Measurements from ENCODE around the gene NIPA2. TPM values are rescaled to one million over a fixed set of nuclear protein-coding genes. Genes with fewer than 3 reads are reported as not detected.

NIPA2 gene
- total and polyA plus RNA-seq, 4 donors = 11.7 to 31.6 (median 20.9) TPM

GRCh38 chr15:22808240-22808639 is 30.2 kb upstream of the NIPA2 start:
- TF ChIP-seq CTCF (IDR thresholded peaks at IDR 0.05; ENCODE audit: low read depth, low read length, missing input control) (no peak), MAX (IDR thresholded peaks at IDR 0.05) (peak; percentile 10), RAD21 (IDR thresholded peaks at IDR 0.05) (peak in 1 of 2 donors; percentile 6), HNF4G (IDR thresholded peaks at IDR 0.05) (peak; percentile 47), FOXA2 (IDR thresholded peaks at IDR 0.05) (no peak), TAF1 (conservative IDR thresholded peaks at IDR 0.05) (no peak), ZBTB33 (IDR thresholded peaks at IDR 0.05) (no peak), EGR1 (IDR thresholded peaks at IDR 0.05; ENCODE audit: low read depth in 2 of 2) (no peak), SP1 (IDR thresholded peaks at IDR 0.05) (no peak), GABPA (IDR thresholded peaks at IDR 0.05 in 1 of 2, conservative IDR thresholded peaks at IDR 0.05 in 1 of 2) (no peak), HNF4A (conservative IDR thresholded peaks at IDR 0.05) (peak; percentile 59 to 71), YY1 (IDR thresholded peaks at IDR 0.05) (no peak), NR2F2 (IDR thresholded peaks at IDR 0.05) (no peak), FOXA1 (IDR thresholded peaks at IDR 0.05) (no peak), JUND (IDR thresholded peaks at IDR 0.05) (no peak), REST (IDR thresholded peaks at IDR 0.05) (no peak), RXRA (IDR thresholded peaks at IDR 0.05) (no peak)
- TF ChIP-seq, protein P1, sequence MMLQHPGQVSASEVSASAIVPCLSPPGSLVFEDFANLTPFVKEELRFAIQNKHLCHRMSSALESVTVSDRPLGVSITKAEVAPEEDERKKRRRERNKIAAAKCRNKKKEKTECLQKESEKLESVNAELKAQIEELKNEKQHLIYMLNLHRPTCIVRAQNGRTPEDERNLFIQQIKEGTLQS (IDR thresholded peaks at IDR 0.05) = no peak
- no peaks in the 10 kb centered on the region for H3K27me3 ChIP-seq (ENCODE audit: control insufficient read depth in 4 of 4, insufficient read depth in 4 of 4, low read length in 3 of 4)
- peaks cover 0 to 9% (median 3%) of the 10 kb centered on the region in 4 donors for H3K4me1 ChIP-seq (ENCODE audit: control insufficient read depth in 4 of 4, insufficient read depth in 4 of 4, low read length in 3 of 4)
- no peak for DNase-seq (ENCODE audit: low spot score)
- no peak overlapping the region for H3K27ac ChIP-seq (ENCODE audit: low read depth in 1 of 2, low read length in 2 of 2)
- WGBS = 60% methylated on average over 4 of the region's 4 CpGs
- H3K9ac ChIP-seq (ENCODE audit: low read depth in 1 of 2, low read length in 2 of 2) = no peak overlapping the region
- H3K4me3 ChIP-seq (ENCODE audit: low read depth in 1 of 3, low read length in 3 of 3) = no peak overlapping the region
- no peaks in the 10 kb centered on the region for H3K9me3 ChIP-seq (ENCODE audit: control insufficient read depth in 4 of 4, low read length in 3 of 4)
- H3K36me3 ChIP-seq (ENCODE audit: control insufficient read depth in 4 of 4, insufficient read depth in 3 of 4, low read depth in 1 of 4, low read length in 3 of 4) = peaks cover 0 to 3% (median 0%) of the 10 kb centered on the region in 4 donors
